Stomach (tissue), 9 donors: Measurements from ENCODE around the gene KCNH8. TPM values are rescaled to one million over a fixed set of nuclear protein-coding genes. Genes with fewer than 3 reads are reported as not detected.
A peak's percentile ranks its signal among the peaks of the same experiment; 100 is the strongest.

Experiments
- DNase-seq, 2 donors: peaks; one replicate each; pipeline versions ENCODE4 v3.0.0 to v3.0.0-alpha.2; 2013 to 2019
- H3K27ac ChIP-seq, 5 donors: fragments of 200-600 bp in 4 of 5; sonication (generic) in 4 of 5; one replicate each; pipeline ENCODE4 v1.5.1; 2013 to 2019; ENCODE audit warnings: mild to moderate bottlenecking in 1 of 5, moderate library complexity in 1 of 5
- H3K27me3 ChIP-seq, 3 donors: fragments of 200-600 bp; sonication (generic); one replicate each; pipeline ENCODE4 v1.5.1; 2017 to 2019; ENCODE audit warnings: mixed run types in 1 of 3
- H3K36me3 ChIP-seq, 4 donors: fragments of 200-600 bp; sonication (generic); 1 replicate in 3 of 4; 2 replicates in 1 of 4; pipeline ENCODE4 v1.5.1; 2016 to 2019
- H3K4me1 ChIP-seq, 4 donors: fragments of 200-600 bp; sonication (generic); one replicate each; pipeline ENCODE4 v1.5.1; 2016 to 2019
- H3K4me3 ChIP-seq, 4 donors: fragments of 200-600 bp; sonication (generic) in 3 of 4; one replicate each; pipeline ENCODE4 v1.5.1; 2016 to 2019; ENCODE audit warnings: mild to moderate bottlenecking in 1 of 4
- H3K9me3 ChIP-seq, 4 donors: fragments of 200-600 bp; sonication (generic); one replicate each; pipeline ENCODE4 v1.5.1; 2016 to 2019
- EP300 ChIP-seq: sonication (generic); formaldehyde crosslinking; IDR thresholded peaks from one replicate; pipeline ENCODE4 v1.6.1; 2017; ENCODE audit warnings: antibody characterized with exemption
- POLR2A ChIP-seq, 4 donors: fragments of 450-650 bp; IDR thresholded peaks; one replicate each; pipeline ENCODE4 v1.6.1; 2016; ENCODE audit warnings: antibody characterized with exemption in 4 of 4, control low read depth in 2 of 4, mild to moderate bottlenecking in 1 of 4, moderate library complexity in 1 of 4
- POLR2AphosphoS5 ChIP-seq, 3 donors: sonication (generic); formaldehyde crosslinking; IDR thresholded peaks; one replicate each; pipeline ENCODE4 v1.6.1; 2016; ENCODE audit warnings: antibody characterized with exemption in 3 of 3
- WGBS, 5 donors: extraction: QIAGEN DNeasy Blood & Tissue Kit in 3 of 5; methylation state at CpG; one replicate each; pipeline versions ENCODE4 v1.1.5 to v1.1.7; 2013 to 2018; 5-methylcytosine and 5-hydroxymethylcytosine counted together
- intact Hi-C: fragments of 100-400 bp; cut with DNase I; formaldehyde crosslinking; loops from one replicate; pipeline ENCODE4 v1.15.1; 2023; ENCODE audit warnings: low total_unique reads
- polyA plus RNA-seq, 3 donors: library from polyadenylated mRNA; stranded (reverse); fragments of 200-250 nt; gene quantifications; one replicate each; pipeline ENCODE4 v1.2.3, GENCODE V29; 2013
- total RNA-seq, 5 donors: library from RNA; depleted of rRNA; stranded (reverse); fragments of >200 nt; gene quantifications; one replicate each; pipeline versions ENCODE4 v1.1.0 to v1.2.3, GENCODE V29; 2014 to 2016
- TF ChIP-seq, protein P1 (sequence below), 7 experiments: fragments of 450-650 bp in 4 of 7; fragments of 200-600 bp in 3 of 7; sonication (generic) in 3 of 7; IDR thresholded peaks; one replicate each; pipeline ENCODE4 v1.5.1; 2016 to 2019; ENCODE audit warnings: antibody characterized with exemption in 7 of 7, control low read depth in 2 of 7, mild to moderate bottlenecking in 1 of 7
- donor health status: healthy with polysubstance abuse.
- donor health status: Bipolar disorder and iron deficiency.
- donor health status: healthy.

KCNH8 gene
- total and polyA plus RNA-seq, 8 donors = 0.29 to 5.3 (median 0.89) TPM; not detected in 1

DNA sequence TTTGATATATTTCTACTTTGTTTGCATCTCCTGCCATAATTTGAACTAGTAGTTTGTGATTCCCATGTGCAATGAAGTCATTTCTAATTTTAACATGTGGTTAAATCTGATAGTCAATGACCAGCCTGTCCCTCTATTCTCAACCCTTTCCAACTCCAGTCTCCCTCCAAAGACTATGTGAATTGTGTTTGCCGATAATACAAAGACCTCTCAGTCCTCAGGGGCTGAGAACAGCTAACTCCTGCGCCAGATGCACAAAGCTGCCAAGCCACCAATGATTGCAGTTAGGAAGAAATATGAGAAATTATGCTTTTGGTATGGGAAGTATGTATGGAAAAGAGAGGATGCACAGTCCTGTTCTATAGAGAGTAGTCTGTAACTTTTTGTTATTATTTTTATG lies 54.0 kb downstream of the KCNH8 start:
- no peaks in the 10 kb centered on the region for H3K9me3 ChIP-seq
- peak in 1 of 2 donors; percentile 55 for DNase-seq
- H3K27ac ChIP-seq = no peak overlapping the region
- intact Hi-C loops = no loop called here
- no peak overlapping the region for H3K4me3 ChIP-seq
- no peaks in the 10 kb centered on the region for H3K4me1 ChIP-seq
- 79 to 87% (median 82%) methylated on average over 2 of the region's 2 CpGs for WGBS, 5 donors
- TF ChIP-seq POLR2AphosphoS5 (IDR thresholded peaks at IDR 0.05) (no peak), POLR2A (IDR thresholded peaks at IDR 0.05) (no peak), EP300 (no peak)
- TF ChIP-seq, protein P1, sequence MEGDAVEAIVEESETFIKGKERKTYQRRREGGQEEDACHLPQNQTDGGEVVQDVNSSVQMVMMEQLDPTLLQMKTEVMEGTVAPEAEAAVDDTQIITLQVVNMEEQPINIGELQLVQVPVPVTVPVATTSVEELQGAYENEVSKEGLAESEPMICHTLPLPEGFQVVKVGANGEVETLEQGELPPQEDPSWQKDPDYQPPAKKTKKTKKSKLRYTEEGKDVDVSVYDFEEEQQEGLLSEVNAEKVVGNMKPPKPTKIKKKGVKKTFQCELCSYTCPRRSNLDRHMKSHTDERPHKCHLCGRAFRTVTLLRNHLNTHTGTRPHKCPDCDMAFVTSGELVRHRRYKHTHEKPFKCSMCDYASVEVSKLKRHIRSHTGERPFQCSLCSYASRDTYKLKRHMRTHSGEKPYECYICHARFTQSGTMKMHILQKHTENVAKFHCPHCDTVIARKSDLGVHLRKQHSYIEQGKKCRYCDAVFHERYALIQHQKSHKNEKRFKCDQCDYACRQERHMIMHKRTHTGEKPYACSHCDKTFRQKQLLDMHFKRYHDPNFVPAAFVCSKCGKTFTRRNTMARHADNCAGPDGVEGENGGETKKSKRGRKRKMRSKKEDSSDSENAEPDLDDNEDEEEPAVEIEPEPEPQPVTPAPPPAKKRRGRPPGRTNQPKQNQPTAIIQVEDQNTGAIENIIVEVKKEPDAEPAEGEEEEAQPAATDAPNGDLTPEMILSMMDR (IDR thresholded peaks at IDR 0.05) = no peak
- H3K27me3 ChIP-seq = no peaks in the 10 kb centered on the region
- H3K36me3 ChIP-seq = no peaks in the 10 kb centered on the region

DNA sequence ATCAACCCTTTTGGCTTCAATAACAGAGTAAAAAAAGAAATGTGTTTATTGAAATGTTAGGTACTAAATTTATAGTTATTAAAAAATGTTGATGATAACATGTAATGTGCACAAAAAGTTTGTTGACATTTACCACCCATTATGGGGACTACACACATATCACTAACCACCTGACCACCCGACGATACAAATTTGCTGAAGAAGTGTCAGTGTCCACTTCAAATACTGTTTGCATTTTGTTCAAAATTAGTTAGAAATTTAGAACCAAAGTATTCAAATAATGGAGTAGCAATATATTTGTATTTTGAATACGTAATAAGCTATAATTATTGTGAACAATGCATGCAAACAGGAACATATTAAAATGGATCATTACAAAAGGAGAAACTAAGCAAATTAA lies 54.4 kb downstream of the KCNH8 start:
- DNase-seq = no peak
- 82 to 93% (median 90%) methylated on average over 3 of the region's 3 CpGs for WGBS, 5 donors
- intact Hi-C loops = no loop called here

DNA sequence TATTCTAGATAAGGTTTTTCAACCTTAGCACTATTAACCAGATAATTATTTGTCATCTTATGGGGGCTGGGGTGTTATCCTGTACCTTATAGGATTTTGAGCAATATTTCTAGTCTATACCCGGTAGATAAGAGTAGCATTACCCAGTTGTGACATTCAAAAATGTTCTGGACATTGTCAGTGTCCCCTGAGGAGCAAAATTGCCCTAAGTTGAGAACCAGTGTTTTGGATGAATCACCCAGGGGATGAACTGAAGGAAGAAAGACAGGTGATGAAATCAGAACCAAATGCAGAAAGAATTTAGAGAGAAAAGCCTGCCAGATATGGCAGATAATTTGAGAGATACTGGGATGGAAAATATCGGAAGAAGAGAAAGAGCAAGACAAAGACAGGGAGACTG lies 58.2 kb downstream of the KCNH8 start:
- no peak overlapping the region for H3K27ac ChIP-seq
- H3K27me3 ChIP-seq = no peaks in the 10 kb centered on the region
- intact Hi-C loops = no loop called here
- H3K4me1 ChIP-seq = no peaks in the 10 kb centered on the region
- H3K36me3 ChIP-seq = no peaks in the 10 kb centered on the region
- TF ChIP-seq, protein P1 (IDR thresholded peaks at IDR 0.05) = no peak
- TF ChIP-seq POLR2A (IDR thresholded peaks at IDR 0.05) (no peak), EP300 (no peak), POLR2AphosphoS5 (IDR thresholded peaks at IDR 0.05) (no peak)
- WGBS, 5 donors = 84 to 94% (median 87%) methylated on average over 2 of the region's 2 CpGs
- no peaks in the 10 kb centered on the region for H3K9me3 ChIP-seq
- no peak overlapping the region for H3K4me3 ChIP-seq
- DNase-seq = no peak

More for the DNA sequence above, 54.4 kb downstream of the KCNH8 start:
- H3K27ac ChIP-seq = no peak overlapping the region
- H3K36me3 ChIP-seq = no peaks in the 10 kb centered on the region
- H3K9me3 ChIP-seq = no peaks in the 10 kb centered on the region
- H3K27me3 ChIP-seq = no peaks in the 10 kb centered on the region
- H3K4me1 ChIP-seq = no peaks in the 10 kb centered on the region
- TF ChIP-seq, protein P1 (IDR thresholded peaks at IDR 0.05) = no peak
- TF ChIP-seq POLR2A (IDR thresholded peaks at IDR 0.05) (no peak), POLR2AphosphoS5 (IDR thresholded peaks at IDR 0.05) (no peak), EP300 (no peak)
- no peak overlapping the region for H3K4me3 ChIP-seq

DNA sequence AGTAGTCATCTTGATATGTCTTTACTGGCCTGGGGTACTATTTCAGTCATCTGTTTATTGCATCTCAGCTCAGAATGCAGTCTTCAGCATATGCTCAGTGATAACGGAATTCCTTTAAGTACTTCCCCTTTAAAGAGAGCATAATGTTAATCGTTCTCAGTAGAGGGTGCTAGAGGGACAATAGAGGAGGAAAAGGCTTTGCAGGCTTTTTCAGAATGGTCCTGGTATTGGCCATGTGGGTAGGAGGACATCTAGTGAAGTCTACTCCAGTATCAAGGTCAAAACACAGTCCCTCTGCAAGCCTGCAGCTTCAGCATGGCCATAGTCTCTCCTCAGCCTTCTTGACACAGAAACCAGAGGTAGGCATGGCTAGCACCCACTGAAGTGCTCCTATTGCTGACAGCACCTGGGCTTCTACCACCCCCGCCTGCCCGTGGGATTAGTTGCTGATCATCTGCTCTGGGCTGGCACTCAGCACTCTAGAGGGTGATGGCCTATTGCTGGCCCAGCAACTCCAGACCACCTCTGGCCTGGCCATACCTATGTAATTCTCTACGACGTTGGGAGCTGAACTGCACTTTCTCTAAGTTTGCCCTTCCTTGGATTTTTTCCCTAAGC lies 65.4 kb downstream of the KCNH8 start:
- TF ChIP-seq, protein P1 (IDR thresholded peaks at IDR 0.05) = no peak
- TF ChIP-seq POLR2A (IDR thresholded peaks at IDR 0.05) (no peak), EP300 (no peak), POLR2AphosphoS5 (IDR thresholded peaks at IDR 0.05) (no peak)
- DNase-seq = peak in 1 of 2 donors; percentile 9
- H3K27ac ChIP-seq = no peak overlapping the region
- no peaks in the 10 kb centered on the region for H3K36me3 ChIP-seq
- WGBS, 5 donors = 71 to 78% (median 76%) methylated on average over 6 of the region's 6 CpGs
- no peaks in the 10 kb centered on the region for H3K9me3 ChIP-seq
- peaks cover 0 to 15% (median 9%) of the 10 kb centered on the region in 4 donors for H3K4me1 ChIP-seq
- H3K4me3 ChIP-seq = no peak overlapping the region
- intact Hi-C loops = no loop called here
- H3K27me3 ChIP-seq = no peaks in the 10 kb centered on the region
